ENCODE results near the gene ACVR1.

The ACVR1 gene

DNA sequence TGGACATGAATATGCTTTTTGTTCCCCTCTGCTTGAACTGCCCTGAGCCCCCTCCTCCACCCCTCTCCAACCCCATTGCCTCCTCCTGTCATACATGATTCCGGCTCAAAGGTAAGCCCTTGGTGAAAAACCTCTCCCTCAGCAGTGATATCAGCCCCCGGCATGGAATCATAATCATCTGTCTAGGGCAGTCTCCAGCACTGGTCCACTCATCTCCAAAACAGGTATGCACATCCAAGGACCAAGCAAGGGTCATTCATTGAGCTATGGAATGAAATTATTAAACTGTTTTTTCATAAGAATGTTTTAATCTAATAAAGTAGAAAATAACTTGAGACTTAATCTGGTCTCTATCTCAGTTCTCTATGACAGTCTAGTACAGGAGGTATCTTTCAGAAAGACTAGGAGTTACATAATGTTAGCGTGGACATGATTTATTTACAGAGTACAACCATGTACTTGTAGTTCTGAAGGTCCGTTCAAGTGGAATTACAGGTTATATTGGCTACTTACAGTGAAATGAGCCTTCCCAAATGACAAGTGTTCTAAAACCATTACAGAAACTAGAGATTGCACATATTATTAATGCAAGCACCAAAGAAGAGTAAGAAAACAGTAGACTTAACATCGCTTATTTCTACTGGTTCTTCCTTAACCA is 75.2 kb downstream of the ACVR1 start:
- in situ Hi-C loops (cut with MboI; ENCODE audit: low pct_unique_long_range_greater_than_20kb, low sequenced_read_pairs, unreplicated experiment) = no loop called here
- no peak for DNase-seq (ENCODE audit: low spot score)
- TF ChIP-seq, protein P1, sequence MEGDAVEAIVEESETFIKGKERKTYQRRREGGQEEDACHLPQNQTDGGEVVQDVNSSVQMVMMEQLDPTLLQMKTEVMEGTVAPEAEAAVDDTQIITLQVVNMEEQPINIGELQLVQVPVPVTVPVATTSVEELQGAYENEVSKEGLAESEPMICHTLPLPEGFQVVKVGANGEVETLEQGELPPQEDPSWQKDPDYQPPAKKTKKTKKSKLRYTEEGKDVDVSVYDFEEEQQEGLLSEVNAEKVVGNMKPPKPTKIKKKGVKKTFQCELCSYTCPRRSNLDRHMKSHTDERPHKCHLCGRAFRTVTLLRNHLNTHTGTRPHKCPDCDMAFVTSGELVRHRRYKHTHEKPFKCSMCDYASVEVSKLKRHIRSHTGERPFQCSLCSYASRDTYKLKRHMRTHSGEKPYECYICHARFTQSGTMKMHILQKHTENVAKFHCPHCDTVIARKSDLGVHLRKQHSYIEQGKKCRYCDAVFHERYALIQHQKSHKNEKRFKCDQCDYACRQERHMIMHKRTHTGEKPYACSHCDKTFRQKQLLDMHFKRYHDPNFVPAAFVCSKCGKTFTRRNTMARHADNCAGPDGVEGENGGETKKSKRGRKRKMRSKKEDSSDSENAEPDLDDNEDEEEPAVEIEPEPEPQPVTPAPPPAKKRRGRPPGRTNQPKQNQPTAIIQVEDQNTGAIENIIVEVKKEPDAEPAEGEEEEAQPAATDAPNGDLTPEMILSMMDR (IDR thresholded peaks at IDR 0.05; ENCODE audit: extremely low read depth, insufficient read depth, missing control alignments) = no peak

DNA sequence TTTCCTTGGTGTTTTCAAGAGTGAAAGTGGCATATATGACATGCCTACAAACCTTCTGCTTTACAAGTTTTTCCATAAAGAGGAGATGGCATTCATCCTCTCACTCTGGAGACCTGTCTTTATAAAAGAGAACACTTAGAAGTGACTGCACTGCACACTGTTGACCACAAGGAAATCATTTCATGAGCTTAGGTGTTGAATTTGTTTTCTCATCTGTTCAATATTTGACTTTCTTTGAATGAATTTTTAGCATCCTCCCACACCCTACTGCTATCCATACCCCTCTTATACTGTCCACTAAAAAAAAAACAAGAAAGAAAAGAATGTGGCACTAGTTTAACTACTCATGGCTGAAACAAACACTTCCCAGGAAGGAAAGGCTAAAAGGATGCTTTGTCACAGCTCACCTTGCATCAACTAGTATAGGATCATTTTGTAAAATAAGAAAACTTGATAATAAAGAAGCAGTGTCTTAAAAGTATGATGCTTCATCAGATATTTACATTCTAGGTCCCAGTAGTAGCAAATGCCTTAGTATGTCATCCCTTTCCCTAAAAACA is 83.0 kb downstream of the ACVR1 start:
- TF ChIP-seq, protein P1 (IDR thresholded peaks at IDR 0.05; ENCODE audit: extremely low read depth, insufficient read depth, missing control alignments) = no peak
- DNase-seq (ENCODE audit: low spot score) = no peak
- in situ Hi-C loops (cut with MboI; ENCODE audit: low pct_unique_long_range_greater_than_20kb, low sequenced_read_pairs, unreplicated experiment) = loop anchor here (25.0 kb wide), 1 partner anchor 219 kb away; no protein-coding TSS in a partner anchor

DNA sequence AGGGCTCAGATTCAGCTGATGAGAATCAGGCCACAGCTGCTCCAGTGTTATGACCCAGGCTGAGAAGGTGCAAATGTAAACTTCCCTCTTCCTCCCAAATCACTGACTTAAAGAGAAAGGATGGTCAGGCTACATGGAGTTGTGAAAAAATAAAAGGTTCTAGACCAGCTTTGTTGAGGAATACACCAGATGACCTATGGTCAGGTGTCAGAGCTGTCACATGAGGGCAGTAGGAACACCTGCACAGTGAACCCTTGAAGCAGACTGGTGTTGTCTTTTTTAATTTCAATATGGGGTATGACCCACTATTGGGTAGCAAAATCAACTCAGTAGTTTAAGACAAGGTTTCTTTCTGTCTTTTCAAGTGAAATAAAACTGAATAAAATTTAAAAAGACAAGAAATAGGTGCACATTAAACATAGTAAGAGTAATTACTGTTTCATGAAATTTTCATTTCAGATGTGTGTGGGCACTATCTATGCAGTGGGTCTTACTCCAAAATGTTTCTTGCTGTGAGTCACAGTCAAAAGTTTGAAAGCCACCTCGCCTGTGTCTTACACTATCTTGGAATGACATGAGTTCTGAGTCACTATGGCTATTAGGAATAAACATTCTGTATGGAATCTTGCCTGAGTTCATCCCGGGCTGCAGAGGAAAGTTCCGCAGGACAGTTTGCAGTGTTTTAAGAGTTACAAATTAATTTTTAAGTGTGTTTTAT is 83.6 kb downstream of the ACVR1 start:
- TF ChIP-seq, protein P1 (IDR thresholded peaks at IDR 0.05; ENCODE audit: extremely low read depth, insufficient read depth, missing control alignments) = no peak
- in situ Hi-C loops (cut with MboI; ENCODE audit: low pct_unique_long_range_greater_than_20kb, low sequenced_read_pairs, unreplicated experiment) = loop anchor here (25.0 kb wide), 1 partner anchor 220 kb away; no protein-coding TSS in a partner anchor
- DNase-seq (ENCODE audit: low spot score) = no peak

DNA sequence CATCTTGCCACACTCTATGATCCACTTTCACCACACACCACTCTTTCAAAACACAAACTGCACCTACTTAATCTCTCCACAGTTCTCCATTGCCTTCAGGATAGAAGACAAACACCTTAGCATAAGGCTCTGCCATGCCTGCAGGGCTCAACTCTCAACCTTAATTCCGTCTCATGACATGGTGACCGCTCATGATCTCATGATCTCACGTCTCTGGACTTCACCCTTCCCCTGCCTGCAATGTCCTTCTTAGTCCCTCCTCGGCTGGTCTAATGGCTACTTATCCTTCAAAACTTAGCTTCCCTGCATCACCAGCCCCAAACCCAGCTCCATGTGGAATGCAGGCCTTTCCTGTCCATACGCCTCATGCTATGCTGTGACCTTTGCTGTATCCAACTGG is 85.3 kb downstream of the ACVR1 start:
- in situ Hi-C loops (cut with MboI; ENCODE audit: low pct_unique_long_range_greater_than_20kb, low sequenced_read_pairs, unreplicated experiment) = loop anchor here (25.0 kb wide), 1 partner anchor 222 kb away; no protein-coding TSS in a partner anchor
- no peak for DNase-seq (ENCODE audit: low spot score)
- TF ChIP-seq, protein P1 (IDR thresholded peaks at IDR 0.05; ENCODE audit: extremely low read depth, insufficient read depth, missing control alignments) = no peak

DNA sequence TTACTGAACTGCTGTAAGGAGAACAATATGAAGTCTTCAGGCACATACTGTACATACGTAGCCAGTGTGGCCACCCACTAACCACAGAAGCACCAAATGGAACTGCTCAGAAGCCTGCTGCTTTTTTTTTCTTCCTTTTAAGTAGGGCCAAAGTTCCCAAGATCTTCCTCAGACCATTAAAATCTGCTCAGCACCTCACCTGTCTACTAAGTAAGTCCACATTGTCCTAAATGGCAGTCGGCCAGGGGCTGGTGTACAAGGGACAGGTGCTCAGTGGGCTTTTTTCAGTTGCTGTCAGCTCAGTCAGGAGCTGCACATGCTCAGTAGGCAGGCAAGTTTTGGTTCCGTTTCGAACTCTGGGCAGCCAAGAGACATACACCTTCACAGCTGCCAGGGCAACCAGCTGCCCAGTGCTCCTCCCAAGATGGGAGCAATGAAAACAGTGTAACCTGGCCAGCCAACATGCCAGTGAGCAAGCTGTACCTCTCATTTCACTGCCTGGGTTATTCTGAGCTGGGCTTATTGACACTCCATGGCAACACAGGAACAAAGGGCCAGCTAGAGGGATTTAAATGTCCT is 86.1 kb downstream of the ACVR1 start:
- in situ Hi-C loops (cut with MboI; ENCODE audit: low pct_unique_long_range_greater_than_20kb, low sequenced_read_pairs, unreplicated experiment) = loop anchor here (25.0 kb wide), 1 partner anchor 222 kb away; no protein-coding TSS in a partner anchor

DNA sequence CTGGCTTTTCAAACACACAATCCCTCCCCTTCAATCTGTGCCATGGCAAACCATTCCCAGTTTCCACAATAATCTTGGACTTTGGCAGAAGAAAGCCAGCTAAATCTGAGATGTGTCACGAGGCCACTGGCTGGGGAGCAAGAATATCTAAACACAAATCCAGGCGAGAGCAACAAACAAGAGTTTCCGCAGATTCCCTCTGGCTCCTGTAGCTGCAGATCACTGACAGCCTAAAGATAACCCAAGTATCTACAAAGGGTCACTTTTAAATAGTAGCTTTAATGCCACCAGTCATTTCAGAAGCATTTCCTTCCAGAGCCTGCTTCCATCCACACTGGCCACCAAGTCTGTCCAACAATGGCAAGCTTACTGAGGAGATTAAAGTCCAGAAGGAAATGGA is 86.9 kb downstream of the ACVR1 start:
- in situ Hi-C loops (cut with MboI; ENCODE audit: low pct_unique_long_range_greater_than_20kb, low sequenced_read_pairs, unreplicated experiment) = loop anchor here (25.0 kb wide), 1 partner anchor 223 kb away; no protein-coding TSS in a partner anchor
- no peak for DNase-seq (ENCODE audit: low spot score)
- TF ChIP-seq, protein P1 (IDR thresholded peaks at IDR 0.05; ENCODE audit: extremely low read depth, insufficient read depth, missing control alignments) = no peak

More for the DNA sequence above, 86.1 kb downstream of the ACVR1 start:
- TF ChIP-seq, protein P1 (IDR thresholded peaks at IDR 0.05; ENCODE audit: extremely low read depth, insufficient read depth, missing control alignments) = no peak
- DNase-seq (ENCODE audit: low spot score) = no peak

Data from GM13977 (cell line).